Stomach (tissue), 9 donors: ENCODE measurements around the gene CHMP2A. TPM values are rescaled to one million over a fixed set of nuclear protein-coding genes. Genes with fewer than 3 reads are reported as not detected.

Experiments used
- DNase-seq, 2 donors: peaks; one replicate each; pipeline versions ENCODE4 v3.0.0 to v3.0.0-alpha.2; 2013 to 2019
- H3K27ac ChIP-seq, 5 donors: fragments of 200-600 bp in 4 of 5; sonication (generic) in 4 of 5; one replicate each; pipeline ENCODE4 v1.5.1; 2013 to 2019; ENCODE audit warnings: mild to moderate bottlenecking in 1 of 5, moderate library complexity in 1 of 5
- H3K27me3 ChIP-seq, 3 donors: fragments of 200-600 bp; sonication (generic); one replicate each; pipeline ENCODE4 v1.5.1; 2017 to 2019; ENCODE audit warnings: mixed run types in 1 of 3
- H3K36me3 ChIP-seq, 4 donors: fragments of 200-600 bp; sonication (generic); 1 replicate in 3 of 4; 2 replicates in 1 of 4; pipeline ENCODE4 v1.5.1; 2016 to 2019
- H3K4me1 ChIP-seq, 4 donors: fragments of 200-600 bp; sonication (generic); one replicate each; pipeline ENCODE4 v1.5.1; 2016 to 2019
- H3K4me3 ChIP-seq, 4 donors: fragments of 200-600 bp; sonication (generic) in 3 of 4; one replicate each; pipeline ENCODE4 v1.5.1; 2016 to 2019; ENCODE audit warnings: mild to moderate bottlenecking in 1 of 4
- H3K9me3 ChIP-seq, 4 donors: fragments of 200-600 bp; sonication (generic); one replicate each; pipeline ENCODE4 v1.5.1; 2016 to 2019
- CTCF ChIP-seq, 7 experiments: fragments of 450-650 bp in 4 of 7; fragments of 200-600 bp in 3 of 7; sonication (generic) in 3 of 7; IDR thresholded peaks; one replicate each; pipeline ENCODE4 v1.5.1; 2016 to 2019; ENCODE audit warnings: antibody characterized with exemption in 7 of 7, control low read depth in 2 of 7, mild to moderate bottlenecking in 1 of 7
- EP300 ChIP-seq: sonication (generic); formaldehyde crosslinking; IDR thresholded peaks from one replicate; pipeline ENCODE4 v1.6.1; 2017; ENCODE audit warnings: antibody characterized with exemption
- POLR2A ChIP-seq, 4 donors: fragments of 450-650 bp; IDR thresholded peaks; one replicate each; pipeline ENCODE4 v1.6.1; 2016; ENCODE audit warnings: antibody characterized with exemption in 4 of 4, control low read depth in 2 of 4, mild to moderate bottlenecking in 1 of 4, moderate library complexity in 1 of 4
- POLR2AphosphoS5 ChIP-seq, 3 donors: sonication (generic); formaldehyde crosslinking; IDR thresholded peaks; one replicate each; pipeline ENCODE4 v1.6.1; 2016; ENCODE audit warnings: antibody characterized with exemption in 3 of 3
- WGBS, 5 donors: extraction: QIAGEN DNeasy Blood & Tissue Kit in 3 of 5; methylation state at CpG; one replicate each; pipeline versions ENCODE4 v1.1.5 to v1.1.7; 2013 to 2018; 5-methylcytosine and 5-hydroxymethylcytosine counted together
- intact Hi-C: fragments of 100-400 bp; cut with DNase I; formaldehyde crosslinking; loops from one replicate; pipeline ENCODE4 v1.15.1; 2023; ENCODE audit warnings: low total_unique reads
- polyA plus RNA-seq, 3 donors: library from polyadenylated mRNA; stranded (reverse); fragments of 200-250 nt; gene quantifications; one replicate each; pipeline ENCODE4 v1.2.3, GENCODE V29; 2013
- total RNA-seq, 5 donors: library from RNA; depleted of rRNA; stranded (reverse); fragments of >200 nt; gene quantifications; one replicate each; pipeline versions ENCODE4 v1.1.0 to v1.2.3, GENCODE V29; 2014 to 2016
- donor health status: healthy with polysubstance abuse.
- donor health status: Bipolar disorder and iron deficiency.
- donor health status: healthy.

CHMP2A gene
- total and polyA plus RNA-seq, 8 donors, result 55.8 to 338 (median 168) TPM

- H3K27me3 ChIP-seq, result peaks cover 0 to 1% (median 0%) of the 10 kb centered on the region in 3 donors
- H3K4me3 ChIP-seq, result no peak overlapping the region
- 85 to 97% (median 95%) methylated on average over 4 of the region's 4 CpGs for WGBS, 5 donors
- peaks cover 9 to 25% (median 16%) of the 10 kb centered on the region in 4 donors for H3K4me1 ChIP-seq
- H3K36me3 ChIP-seq, result peaks cover 5 to 56% (median 44%) of the 10 kb centered on the region in 4 donors
- TF ChIP-seq POLR2A (IDR thresholded peaks at IDR 0.05), result no peak
- no peak for TF ChIP-seq EP300
- TF ChIP-seq POLR2AphosphoS5 (IDR thresholded peaks at IDR 0.05), result no peak
- no peak for TF ChIP-seq CTCF (IDR thresholded peaks at IDR 0.05)
- no peaks in the 10 kb centered on the region for H3K9me3 ChIP-seq
- intact Hi-C loops, result no loop called here
- no peak for DNase-seq
- H3K27ac ChIP-seq, result no peak overlapping the region
Measured at GRCh38 chr19:58568453-58569130, 13.7 kb upstream of the CHMP2A start.

- intact Hi-C loops, result no loop called here
- 94 to 99% (median 97%) methylated on average over 5 of the region's 5 CpGs for WGBS, 5 donors
- Histone ChIP-seq H3K27ac (no peak overlapping the region), H3K9me3 (no peaks in the 10 kb centered on the region), H3K36me3 (peaks cover 5 to 56% (median 44%) of the 10 kb centered on the region in 4 donors), H3K27me3 (peaks cover 0 to 17% (median 8%) of the 10 kb centered on the region in 3 donors), H3K4me1 (peaks cover 19 to 33% (median 26%) of the 10 kb centered on the region in 4 donors), H3K4me3 (no peak overlapping the region)
- TF ChIP-seq POLR2AphosphoS5 (IDR thresholded peaks at IDR 0.05), result no peak
- TF ChIP-seq CTCF (IDR thresholded peaks at IDR 0.05), result no peak
- TF ChIP-seq POLR2A (IDR thresholded peaks at IDR 0.05), result no peak
- no peak for TF ChIP-seq EP300
- no peak for DNase-seq
Measured at GRCh38 chr19:58566989-58567388, 12.1 kb upstream of the CHMP2A start.

GRCh38 chr19:58563823-58564222, 8.9 kb upstream of the CHMP2A start:
- H3K9me3 ChIP-seq, result no peaks in the 10 kb centered on the region
- H3K27me3 ChIP-seq, result peaks cover 0 to 20% (median 9%) of the 10 kb centered on the region in 3 donors
- H3K4me1 ChIP-seq, result peaks cover 34 to 45% (median 40%) of the 10 kb centered on the region in 4 donors
- H3K36me3 ChIP-seq, result peaks cover 0 to 26% (median 19%) of the 10 kb centered on the region in 4 donors
- DNase-seq, result no peak
- intact Hi-C loops, result no loop called here
- TF ChIP-seq POLR2A (IDR thresholded peaks at IDR 0.05) (peak in 1 of 4 donors; percentile 4), EP300 (no peak)
- no peak overlapping the region for H3K27ac ChIP-seq
- WGBS, 5 donors, result 66 to 76% (median 71%) methylated on average over 6 of the region's 6 CpGs
- H3K4me3 ChIP-seq, result no peak overlapping the region

GRCh38 chr19:58563034-58563573, 8.2 kb upstream of the CHMP2A start:
- no peak for TF ChIP-seq POLR2AphosphoS5 (IDR thresholded peaks at IDR 0.05)
- no peak for TF ChIP-seq EP300
- TF ChIP-seq POLR2A (IDR thresholded peaks at IDR 0.05), result no peak
- no peak for TF ChIP-seq CTCF (IDR thresholded peaks at IDR 0.05)
- Histone ChIP-seq H3K27ac (peak overlapping the region in 3 of 5 donors; percentile 60 to 69 (median 60)), H3K9me3 (no peaks in the 10 kb centered on the region), H3K4me3 (peak overlapping the region; percentile 43 to 61 (median 46)), H3K27me3 (peaks cover 0 to 20% (median 9%) of the 10 kb centered on the region in 3 donors), H3K4me1 (peaks cover 34 to 45% (median 40%) of the 10 kb centered on the region in 4 donors), H3K36me3 (peaks cover 0 to 20% (median 17%) of the 10 kb centered on the region in 4 donors)
- 3 to 13% (median 5%) methylated on average over 4 to 40 of the region's 40 CpGs for WGBS, 5 donors
- DNase-seq, result peak; percentile 37 to 76
- intact Hi-C loops, result no loop called here
